ENCODE measurements around the gene KRT76.
"Not testable (repeated sequence)": the region's sequence is repeated elsewhere in the genome, so short reads cannot be mapped to it uniquely, and the experiment has no call there.

Gene KRT76

GRCh38 chr12:52757449-52758176 lies 19.5 kb downstream of the KRT76 start:
- DNase-seq, result no peak

DNA sequence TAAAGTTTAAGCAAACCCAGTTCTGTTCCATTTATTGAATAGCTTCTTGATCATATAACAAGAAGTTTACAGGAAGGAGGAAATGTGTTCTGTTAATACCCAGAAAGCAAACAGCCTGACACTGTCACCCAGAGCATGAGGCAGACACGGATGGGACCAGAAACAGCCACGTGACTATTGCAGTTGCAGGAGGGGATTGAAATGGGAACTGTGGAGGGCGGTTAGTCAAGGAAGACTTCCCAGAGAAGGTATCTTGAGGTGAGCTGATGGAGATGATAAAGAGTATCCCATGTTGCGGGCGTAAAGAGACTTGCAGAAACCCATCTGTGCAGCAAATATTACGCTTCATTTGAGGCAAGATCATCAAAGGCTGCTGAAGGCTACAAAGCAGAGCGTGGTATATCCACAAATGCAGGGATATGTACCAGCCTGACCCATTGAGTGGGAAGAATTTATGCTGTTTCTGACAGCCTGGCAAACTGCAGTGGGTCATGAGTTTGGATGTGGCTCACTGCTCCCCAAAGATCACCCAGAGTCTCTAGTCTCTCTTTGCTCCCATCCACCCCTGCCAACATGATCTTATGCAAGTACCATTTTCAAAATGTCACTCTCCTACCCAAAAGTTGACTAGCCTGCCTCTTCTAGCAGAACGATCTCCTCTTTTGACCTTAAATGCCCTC lies 20.7 kb downstream of the KRT76 start:
- no peak for DNase-seq

- no peak for DNase-seq
Observed at GRCh38 chr12:52755533-52755932, 21.6 kb downstream of the KRT76 start.

DNA sequence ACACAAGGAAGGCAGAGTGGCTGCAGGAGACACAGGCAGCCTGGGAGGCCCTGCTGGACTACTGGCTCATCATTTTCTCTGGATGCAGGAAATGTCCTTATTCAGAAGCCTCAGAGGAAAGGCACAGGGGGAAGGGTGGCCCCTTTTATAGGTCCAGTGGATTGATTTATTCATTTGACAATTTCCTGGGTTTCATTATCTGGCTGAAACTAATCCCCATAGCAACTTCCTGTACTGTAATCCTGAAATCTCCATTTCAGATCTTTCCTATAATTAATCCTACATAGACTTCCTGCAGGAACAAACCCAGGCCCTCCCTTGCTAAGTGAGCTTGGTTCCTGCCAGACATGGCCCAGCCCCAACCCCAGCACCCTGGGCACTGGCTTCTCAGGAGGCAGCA lies 23.0 kb downstream of the KRT76 start:
- DNase-seq, result no peak

- no peak for DNase-seq
Observed at GRCh38 chr12:52753283-52753682, 23.9 kb downstream of the KRT76 start.

- no peak for DNase-seq
Observed at GRCh38 chr12:52752516-52752915, 24.6 kb downstream of the KRT76 start.

DNA sequence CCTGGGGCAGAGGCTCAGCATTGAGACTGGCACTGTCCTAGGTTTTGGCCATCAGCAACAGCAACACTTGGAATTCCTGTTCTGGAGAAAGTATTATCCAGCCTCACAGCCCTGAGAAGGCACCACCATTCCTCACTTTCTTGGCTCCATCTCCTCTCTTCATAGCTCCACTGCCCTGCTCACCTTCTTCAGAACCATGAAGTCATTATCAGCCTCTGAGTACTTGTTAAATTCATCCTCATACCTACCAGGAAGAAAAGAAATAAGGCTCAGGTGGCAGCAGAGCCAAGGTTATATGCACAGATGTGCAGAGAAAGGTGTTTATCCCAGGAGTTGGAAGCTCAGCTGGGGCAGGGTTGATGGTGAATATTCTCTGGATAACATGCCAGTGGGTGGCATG lies 25.4 kb downstream of the KRT76 start:
- DNase-seq, result no peak

DNA sequence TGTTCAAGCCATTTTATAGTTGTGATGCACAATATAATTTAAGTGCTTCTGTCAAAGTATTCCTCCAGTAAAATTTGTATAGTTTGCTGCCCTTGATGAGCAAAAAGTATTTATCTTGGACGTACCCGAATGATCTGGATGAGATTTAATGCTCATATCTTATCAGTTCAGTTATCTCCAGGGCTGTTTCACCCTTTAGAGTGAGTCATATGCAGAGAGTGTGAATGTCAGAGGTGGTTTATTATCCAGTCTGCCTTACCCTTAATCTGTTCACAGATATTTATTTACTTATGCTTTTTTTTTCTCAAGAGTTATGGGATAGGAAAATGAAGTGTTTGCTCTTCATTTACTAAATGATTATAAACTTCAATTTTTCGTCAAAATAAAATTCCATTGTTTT lies 26.6 kb downstream of the KRT76 start:
- not testable (repeated sequence) for DNase-seq

DNA sequence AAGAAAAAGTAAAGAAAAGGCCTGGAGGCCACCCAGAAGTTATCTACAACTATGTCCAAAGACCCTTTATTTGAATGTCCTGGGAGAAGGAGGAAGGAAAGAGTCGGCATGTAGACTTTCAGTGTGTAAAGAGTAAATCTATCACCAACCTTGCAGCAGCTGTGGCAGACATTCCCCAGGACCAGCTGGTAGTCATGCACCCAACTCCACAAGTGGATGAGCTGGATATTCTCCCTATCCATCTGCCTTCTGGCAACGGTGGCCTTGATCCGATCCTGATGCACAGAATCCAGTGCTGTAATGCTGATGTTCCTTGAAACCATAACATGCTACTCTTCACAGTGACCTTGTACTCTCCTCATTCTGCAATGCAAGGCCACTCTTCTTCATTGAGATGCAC lies 27.3 kb downstream of the KRT76 start:
- DNase-seq, result no peak

DNA sequence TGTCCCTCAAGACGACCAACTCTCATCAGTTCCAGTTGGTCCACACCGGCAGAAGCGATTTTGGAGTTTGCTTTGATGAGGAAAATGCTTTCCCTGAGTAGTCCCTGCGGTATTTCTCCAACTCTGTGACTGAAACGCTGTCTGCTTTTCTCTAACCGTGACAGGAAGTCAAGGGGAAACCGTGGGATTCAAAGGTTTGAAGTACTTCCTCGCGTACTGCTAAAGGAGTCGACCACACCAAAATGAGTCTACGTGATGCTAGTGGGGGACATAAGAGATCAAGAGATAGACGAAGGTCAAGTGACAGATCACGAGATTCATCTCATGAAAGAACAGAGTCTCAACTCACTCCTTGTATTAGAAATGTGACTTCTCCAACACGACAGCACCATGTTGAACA lies 28.6 kb downstream of the KRT76 start:
- no peak for DNase-seq

DNA sequence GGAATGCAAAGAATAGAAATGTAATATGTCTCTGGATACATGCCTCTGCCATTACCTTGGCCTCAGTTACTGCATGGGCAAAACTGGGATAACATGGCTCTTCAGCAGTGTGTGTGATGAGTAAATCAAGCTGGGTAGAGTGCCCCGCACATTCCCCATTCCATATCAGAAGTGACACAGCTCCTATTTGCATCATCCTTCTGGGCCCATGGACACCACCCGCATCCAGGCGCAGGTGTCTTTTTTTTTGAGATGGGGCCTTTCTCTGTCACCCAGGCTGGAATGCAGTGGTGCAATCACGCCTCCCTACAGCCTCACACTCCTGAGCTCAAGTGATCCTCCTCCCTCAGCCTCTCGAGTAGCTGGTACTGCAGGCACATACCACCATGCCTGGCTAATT lies 31.6 kb downstream of the KRT76 start:
- DNase-seq, result no peak

DNA sequence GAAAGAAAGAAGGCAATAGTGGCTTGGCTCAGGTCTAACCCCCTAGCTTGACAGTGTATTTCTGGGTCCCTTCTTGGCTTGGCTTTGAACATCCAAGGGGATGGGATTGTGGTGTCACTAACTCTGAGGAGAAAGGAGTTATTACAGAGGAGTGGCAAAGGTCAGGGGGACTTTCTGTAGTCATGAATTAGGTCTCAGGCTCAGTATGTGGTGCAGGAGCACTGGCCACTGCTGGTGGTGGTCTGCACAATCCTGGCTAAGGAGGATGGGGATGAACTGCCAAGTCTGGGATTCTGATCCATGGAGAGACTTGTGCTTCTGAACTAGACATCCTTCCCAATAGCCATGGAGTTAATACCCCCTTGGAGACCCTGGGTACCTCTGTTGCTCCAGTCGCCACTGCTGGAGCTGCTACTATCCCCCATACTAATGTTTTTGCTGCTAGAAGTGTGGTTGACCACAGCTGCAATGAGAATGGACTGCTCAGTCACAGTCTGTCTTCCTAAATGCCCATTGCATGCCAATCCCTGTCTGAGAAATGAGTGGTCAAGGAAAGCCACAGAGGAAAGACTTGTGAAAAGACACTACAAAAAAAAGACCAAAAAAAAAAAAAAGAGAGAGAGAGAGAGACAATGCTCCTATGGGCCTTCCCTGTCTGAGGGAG lies 32.5 kb downstream of the KRT76 start:
- DNase-seq, result no peak

- DNase-seq, result no peak
Observed at GRCh38 chr12:52742822-52743457, 34.2 kb downstream of the KRT76 start.

- DNase-seq, result no peak
Observed at GRCh38 chr12:52742196-52742580, 35.0 kb downstream of the KRT76 start.

DNA sequence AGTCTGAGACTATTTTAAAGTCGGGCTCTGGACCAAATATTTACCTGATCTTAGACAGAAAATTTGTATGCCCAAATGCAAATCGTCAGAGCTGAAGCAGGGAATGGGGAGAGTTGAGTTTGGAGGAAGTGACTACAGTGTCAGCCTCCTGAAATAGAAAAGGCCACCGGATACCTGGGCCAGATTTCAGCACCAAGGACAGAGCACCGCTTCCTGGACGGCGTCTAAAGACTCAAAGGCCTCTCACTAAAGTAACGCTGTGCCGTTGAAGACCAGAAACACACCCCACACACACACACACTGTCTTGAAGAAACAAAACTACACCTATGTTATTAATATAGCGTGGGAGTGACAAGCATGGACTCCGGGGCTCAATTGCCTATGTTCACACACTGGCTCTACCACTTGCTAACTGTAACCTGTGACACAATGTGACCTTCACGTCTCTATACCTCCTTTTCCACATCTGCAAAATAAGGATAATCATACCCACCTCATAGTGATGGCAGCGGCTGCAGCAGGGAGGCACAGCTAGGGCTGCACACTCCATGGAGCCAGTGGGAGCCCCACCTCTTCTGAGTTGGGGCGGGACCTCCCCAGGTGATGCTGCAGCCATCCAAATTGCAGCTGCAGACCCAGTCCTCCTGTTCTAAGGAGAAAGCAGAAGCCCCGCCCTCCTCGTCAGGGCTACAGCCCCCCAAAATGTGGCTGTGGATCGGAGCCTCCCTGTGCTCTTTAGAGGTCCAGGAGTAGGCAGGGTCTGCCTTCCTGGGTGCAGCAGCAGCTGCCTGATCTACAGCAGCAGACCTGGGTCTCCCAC lies 35.6 kb downstream of the KRT76 start:
- DNase-seq, result peak; percentile 61

DNA sequence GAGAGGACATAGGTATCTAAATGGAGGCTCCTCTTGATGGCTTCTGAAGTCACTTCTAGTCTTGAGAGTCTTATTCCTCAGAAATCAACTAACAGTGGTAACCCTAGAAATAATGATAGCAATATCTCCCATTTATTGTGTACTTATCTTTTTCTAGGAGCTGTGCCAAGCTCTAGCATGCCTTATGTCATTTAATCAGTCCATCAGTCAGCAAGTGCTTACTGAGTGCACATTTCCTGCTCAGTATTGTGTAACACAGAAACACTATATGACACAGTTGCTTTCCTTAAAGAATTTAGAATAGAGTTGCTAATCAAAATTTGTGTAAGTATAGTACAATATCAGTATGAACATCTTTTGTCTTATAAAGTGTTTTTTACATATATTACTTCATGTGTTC lies 36.6 kb downstream of the KRT76 start:
- no peak for DNase-seq

DNA sequence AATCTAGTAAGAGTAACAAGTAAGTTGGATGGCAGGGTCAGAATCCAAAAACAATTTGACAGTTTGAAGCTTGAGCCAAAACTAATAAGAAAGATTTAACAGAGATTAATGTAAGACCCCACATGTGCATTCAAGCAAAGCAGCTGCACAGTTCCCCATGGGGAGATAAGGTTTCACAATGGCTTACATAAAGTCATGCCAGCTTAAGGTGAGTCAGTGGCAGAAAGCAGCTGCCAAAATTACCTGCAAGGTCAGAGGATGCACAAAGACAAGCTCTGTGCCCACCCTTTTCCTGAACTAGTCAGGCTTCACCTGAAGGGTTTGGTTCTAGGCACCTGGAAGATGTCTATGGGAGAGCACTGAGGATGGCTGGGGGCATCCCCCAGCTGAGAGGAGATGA lies 37.2 kb downstream of the KRT76 start:
- no peak for DNase-seq

GRCh38 chr12:52735816-52736632 lies 41.1 kb downstream of the KRT76 start:
- no peak for DNase-seq

GRCh38 chr12:52735106-52735505 lies 42.0 kb downstream of the KRT76 start:
- DNase-seq, result no peak

- no peak for DNase-seq
Observed at GRCh38 chr12:52730793-52731192, 46.4 kb downstream of the KRT76 start.

DNA sequence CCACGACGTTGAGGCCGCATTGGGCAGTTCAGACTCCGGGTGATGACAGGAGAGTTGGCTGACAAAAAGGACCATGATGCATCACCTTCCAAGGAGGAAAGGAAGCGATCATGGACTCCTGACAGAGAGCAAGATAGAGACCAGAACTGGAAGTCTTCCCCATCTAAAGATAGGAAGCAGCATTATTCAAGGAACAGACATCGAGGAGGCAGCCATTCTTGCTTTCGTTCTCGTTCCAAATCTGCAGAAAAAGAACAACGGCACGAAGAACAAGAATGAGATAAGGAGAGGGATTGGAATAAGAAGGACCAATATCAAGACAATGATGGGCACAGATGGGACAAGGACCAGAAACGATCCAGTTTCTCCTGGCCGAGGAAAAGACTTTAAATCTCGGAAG lies 46.8 kb downstream of the KRT76 start:
- no peak for DNase-seq

- no peak for DNase-seq
Observed at GRCh38 chr12:52729147-52729546, 48.0 kb downstream of the KRT76 start.
